CD8-positive, alpha-beta memory T cell (primary cell): ENCODE data around the gene NDUFA13. TPM values are rescaled to one million over a fixed set of nuclear protein-coding genes. Genes with fewer than 3 reads are reported as not detected.

ENCODE experiments used
- CTCF ChIA-PET: fragments of 350-600 bp; sonication (Branson Sonifier 250); formaldehyde crosslinking; loops from one replicate; lab custom pipeline; 2021; ENCODE audit warnings: antibody characterized with exemption; lab: Charles Lee
- POLR2A ChIA-PET: fragments of 350-600 bp; sonication (Branson Sonifier 250); formaldehyde crosslinking; loops from one replicate; lab custom pipeline; 2021; ENCODE audit warnings: antibody characterized with exemption; lab: Charles Lee
- DNase-seq, 5 donors: peaks; one replicate each; pipeline versions ENCODE4 v3.0.0 to v3.0.0-alpha.2; 2020 to 2022; ENCODE audit warnings: mixed read lengths in 1 of 5
- H3K27ac ChIP-seq: one replicate; pipeline ENCODE4 v1.7.0; 2013; ENCODE audit warnings: low read depth, mild to moderate bottlenecking, low read length, moderate library complexity
- H3K27me3 ChIP-seq: 2 replicates; pipeline ENCODE4 v1.7.0; 2013; ENCODE audit warnings: low read length, mild to moderate bottlenecking; ENCODE audit not compliant: insufficient read depth, poor library complexity, severe bottlenecking
- H3K36me3 ChIP-seq: 2 replicates; pipeline ENCODE4 v1.7.0; 2013; ENCODE audit warnings: mild to moderate bottlenecking, low read length, moderate library complexity; ENCODE audit not compliant: insufficient read depth
- H3K4me1 ChIP-seq: 2 replicates; pipeline ENCODE4 v1.7.0; 2013; ENCODE audit warnings: mild to moderate bottlenecking, low read length, moderate library complexity; ENCODE audit not compliant: insufficient read depth
- H3K4me3 ChIP-seq: 2 replicates; pipeline ENCODE4 v1.7.0; 2013; ENCODE audit warnings: mild to moderate bottlenecking, low read length
- H3K9me3 ChIP-seq: 2 replicates; pipeline ENCODE4 v1.7.0; 2013; ENCODE audit warnings: mild to moderate bottlenecking, low read length
- H3K27ac Mint-ChIP-seq, 8 donors: one replicate each; pipeline ENCODE4 v1.8.0; 2020 to 2021; ENCODE audit warnings: mixed read lengths in 8 of 8, mild to moderate bottlenecking in 6 of 8, inconsistent platforms in 3 of 8, moderate library complexity in 3 of 8
- H3K27me3 Mint-ChIP-seq, 2 donors: one replicate each; pipeline ENCODE4 v1.8.0; 2020 to 2021; ENCODE audit warnings: mixed read lengths in 2 of 2, mild to moderate bottlenecking in 1 of 2, moderate library complexity in 1 of 2
- H3K36me3 Mint-ChIP-seq, 3 donors: one replicate each; pipeline ENCODE4 v1.8.0; 2020 to 2021; ENCODE audit warnings: mixed read lengths in 3 of 3, inconsistent platforms in 1 of 3, mild to moderate bottlenecking in 1 of 3
- H3K4me1 Mint-ChIP-seq, 3 donors: one replicate each; pipeline ENCODE4 v1.8.0; 2020 to 2021; ENCODE audit warnings: mixed read lengths in 3 of 3, inconsistent platforms in 1 of 3, mild to moderate bottlenecking in 1 of 3
- H3K4me3 Mint-ChIP-seq, 7 donors: one replicate each; pipeline ENCODE4 v1.8.0; 2020 to 2021; ENCODE audit warnings: mixed read lengths in 7 of 7, mild to moderate bottlenecking in 6 of 7, moderate library complexity in 4 of 7, inconsistent platforms in 2 of 7
- H3K9me3 Mint-ChIP-seq, 5 donors: one replicate each; pipeline ENCODE4 v1.8.0; 2020 to 2022; ENCODE audit warnings: mixed read lengths in 5 of 5, mild to moderate bottlenecking in 3 of 5, moderate library complexity in 2 of 5, inconsistent platforms in 1 of 5
- polyA plus RNA-seq: library from polyadenylated mRNA; unstranded; fragments of 300-500 nt; fragmentation: Illumina TruSeq; gene quantifications from one replicate; pipeline ENCODE4 v1.2.3, GENCODE V29; 2021
- total RNA-seq, 2 experiments: library from RNA; stranded (reverse); gene quantifications; one replicate each; pipeline ENCODE4 v1.2.3, GENCODE V29; 2021

Gene NDUFA13
- total and polyA plus RNA-seq, 3 experiments from 2014 or later = 334 to 341 (median 337) TPM

DNA sequence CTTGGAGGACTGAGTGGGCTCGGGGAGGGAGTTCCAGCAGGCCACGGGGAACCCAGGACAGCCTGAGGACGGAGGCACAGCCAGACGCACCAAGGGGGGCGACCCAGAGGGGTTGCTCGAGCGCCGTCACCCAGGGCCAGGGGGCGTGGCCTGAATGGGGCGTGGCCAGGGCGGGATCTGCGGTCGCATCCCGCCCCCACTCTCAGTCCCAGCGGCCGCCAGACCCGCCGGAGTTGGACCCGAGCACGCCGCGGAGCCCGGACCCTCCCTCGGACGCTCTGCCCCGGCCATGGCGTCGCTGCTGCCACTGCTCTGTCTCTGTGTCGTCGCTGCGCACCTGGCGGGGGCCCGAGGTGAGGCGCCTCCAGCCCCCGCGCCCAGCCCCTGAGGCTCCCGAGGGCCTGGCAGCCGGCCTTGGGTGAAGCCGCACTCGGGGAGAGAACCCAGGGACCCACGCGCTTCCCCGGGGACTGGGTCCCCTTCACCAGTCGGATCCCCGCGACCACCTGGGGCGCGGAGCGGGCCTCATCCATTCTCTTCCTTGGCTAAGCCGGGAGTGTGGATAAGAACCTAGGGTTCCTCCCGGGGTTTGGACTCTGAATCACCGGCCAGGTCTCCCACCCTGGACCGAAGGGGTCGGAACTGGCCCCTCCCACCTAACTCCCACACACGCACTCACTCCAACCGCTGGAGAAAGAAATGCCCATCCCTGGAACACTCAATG is 22.2 kb downstream of the NDUFA13 start, which contains the start of gene CILP2:
CILP2 (plus strand) TSS at position 205 of the 724 bp plus-strand sequence; CDS start at position 290, 85 bp downstream.
- no peaks in the 10 kb centered on the region for H3K9me3 ChIP-seq
- peaks cover 3% of the 10 kb centered on the region for H3K27me3 ChIP-seq
- no peaks in the 10 kb centered on the region for H3K36me3 ChIP-seq
- no peak within 1 kb of the TSS for H3K27ac ChIP-seq
- Mint-ChIP-seq H3K9me3 (peaks cover 0 to 3% (median 0%) of the 10 kb centered on the region in 5 donors), H3K36me3 (no peaks in the 10 kb centered on the region), H3K27ac (peak within 1 kb of the TSS; percentile 47 to 87 (median 71)), H3K27me3 (peaks cover 3 to 4% of the 10 kb centered on the region in 2 donors), H3K4me1 (peaks cover 18 to 42% (median 23%) of the 10 kb centered on the region in 3 donors), H3K4me3 (peak within 1 kb of the TSS; percentile 70 to 88 (median 77))
- peak; percentile 23 to 65 (median 44) for DNase-seq
- no peak within 1 kb of the TSS for H3K4me3 ChIP-seq
- ChIA-PET CTCF (interaction anchor here (0.7 to 1.2 kb wide), 2 partner anchors 13 to 16 kb away, joined by 3 to 6 read pairs; no protein-coding TSS in a partner anchor), POLR2A (no interaction called here)
- H3K4me1 ChIP-seq = peaks cover 24% of the 10 kb centered on the region

DNA sequence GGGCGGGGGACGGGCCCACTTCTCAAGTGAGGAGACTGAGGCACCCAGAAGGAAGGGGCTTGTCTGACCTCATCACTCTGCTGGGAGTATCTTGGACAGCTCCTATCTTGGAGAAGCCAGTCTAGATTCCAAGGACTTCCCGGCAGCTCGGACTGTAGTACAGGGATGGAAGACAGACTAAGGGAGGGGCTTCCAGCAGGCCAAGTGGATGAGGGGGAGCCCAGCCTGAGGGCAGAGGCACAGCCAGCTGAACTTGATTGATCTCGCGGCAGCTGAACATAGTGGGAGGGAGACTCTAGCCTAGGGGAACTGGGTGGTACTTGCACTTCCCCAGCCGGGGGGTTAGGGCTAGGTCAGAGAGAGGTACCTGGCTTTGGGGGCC is 22.8 kb downstream of the NDUFA13 start:
- Histone ChIP-seq H3K9me3 (no peaks in the 10 kb centered on the region), H3K27ac (no peak overlapping the region), H3K27me3 (peaks cover 3% of the 10 kb centered on the region), H3K4me1 (peaks cover 24% of the 10 kb centered on the region), H3K36me3 (no peaks in the 10 kb centered on the region), H3K4me3 (no peak overlapping the region)
- ChIA-PET CTCF (interaction anchor here (0.7 to 1.2 kb wide), 2 partner anchors 13 to 15 kb away, joined by 3 to 6 read pairs; no protein-coding TSS in a partner anchor), POLR2A (no interaction called here)
- H3K27me3 Mint-ChIP-seq = peaks cover 3 to 4% of the 10 kb centered on the region in 2 donors
- H3K36me3 Mint-ChIP-seq = no peaks in the 10 kb centered on the region
- peaks cover 18 to 42% (median 23%) of the 10 kb centered on the region in 3 donors for H3K4me1 Mint-ChIP-seq
- peak overlapping the region in 5 of 8 donors; percentile 15 to 79 (median 47) for H3K27ac Mint-ChIP-seq
- peaks cover 0 to 3% (median 0%) of the 10 kb centered on the region in 5 donors for H3K9me3 Mint-ChIP-seq
- peak overlapping the region; percentile 33 to 78 (median 55) for H3K4me3 Mint-ChIP-seq
- DNase-seq = no peak

GRCh38 chr19:19539698-19540063 is 23.7 kb downstream of the NDUFA13 start:
- Histone ChIP-seq H3K27ac (no peak overlapping the region), H3K4me1 (peaks cover 24% of the 10 kb centered on the region), H3K27me3 (peaks cover 3% of the 10 kb centered on the region), H3K9me3 (no peaks in the 10 kb centered on the region), H3K4me3 (no peak overlapping the region), H3K36me3 (no peaks in the 10 kb centered on the region)
- Mint-ChIP-seq H3K27ac (no peak overlapping the region), H3K36me3 (no peaks in the 10 kb centered on the region), H3K4me1 (peaks cover 18 to 42% (median 23%) of the 10 kb centered on the region in 3 donors), H3K27me3 (peaks cover 3 to 4% of the 10 kb centered on the region in 2 donors), H3K9me3 (peaks cover 0 to 3% (median 0%) of the 10 kb centered on the region in 5 donors), H3K4me3 (peak overlapping the region in 4 of 7 donors; percentile 28 to 70 (median 62))
- POLR2A ChIA-PET = no interaction called here
- no peak for DNase-seq
- CTCF ChIA-PET = interaction anchor here (1.0 to 1.2 kb wide), 2 partner anchors 14 to 104 kb away, joined by 3 to 6 read pairs; no protein-coding TSS in a partner anchor

- Mint-ChIP-seq H3K4me1 (peaks cover 18 to 42% (median 23%) of the 10 kb centered on the region in 3 donors), H3K27me3 (peaks cover 3 to 4% of the 10 kb centered on the region in 2 donors), H3K36me3 (no peaks in the 10 kb centered on the region), H3K4me3 (peak overlapping the region; percentile 50 to 90 (median 77)), H3K27ac (peak overlapping the region in 2 of 8 donors; percentile 54 to 86), H3K9me3 (peaks cover 0 to 3% (median 0%) of the 10 kb centered on the region in 5 donors)
- Histone ChIP-seq H3K36me3 (no peaks in the 10 kb centered on the region), H3K4me1 (peaks cover 24% of the 10 kb centered on the region), H3K4me3 (peak overlapping the region; percentile 50), H3K27ac (no peak overlapping the region), H3K9me3 (no peaks in the 10 kb centered on the region), H3K27me3 (peaks cover 3% of the 10 kb centered on the region)
- ChIA-PET POLR2A (no interaction called here), CTCF (interaction anchor here (1.0 to 1.3 kb wide), 2 partner anchors 8 to 104 kb away, joined by 3 to 4 read pairs; no protein-coding TSS in a partner anchor)
- peak; percentile 36 to 74 (median 51) for DNase-seq
Measured at GRCh38 chr19:19540064-19540714, 24.2 kb downstream of the NDUFA13 start.

GRCh38 chr19:19540715-19541515 is 24.9 kb downstream of the NDUFA13 start:
- peak overlapping the region in 3 of 8 donors; percentile 37 to 86 (median 54) for H3K27ac Mint-ChIP-seq
- peaks cover 3% of the 10 kb centered on the region for H3K27me3 ChIP-seq

GRCh38 chr19:19541616-19542015 is 25.6 kb downstream of the NDUFA13 start:
- Histone ChIP-seq H3K27ac (no peak overlapping the region), H3K4me3 (no peak overlapping the region), H3K36me3 (no peaks in the 10 kb centered on the region), H3K9me3 (no peaks in the 10 kb centered on the region), H3K27me3 (peaks cover 3% of the 10 kb centered on the region), H3K4me1 (peaks cover 24% of the 10 kb centered on the region)
- Mint-ChIP-seq H3K4me1 (peaks cover 18 to 42% (median 23%) of the 10 kb centered on the region in 3 donors), H3K36me3 (no peaks in the 10 kb centered on the region), H3K4me3 (peak overlapping the region in 5 of 7 donors; percentile 73 to 90 (median 77)), H3K27ac (no peak overlapping the region), H3K9me3 (peaks cover 0 to 3% (median 0%) of the 10 kb centered on the region in 5 donors), H3K27me3 (peaks cover 3 to 4% of the 10 kb centered on the region in 2 donors)
- ChIA-PET CTCF (interaction anchor here (1.0 to 1.3 kb wide), 2 partner anchors 9 to 21 kb away, joined by 3 to 4 read pairs; no protein-coding TSS in a partner anchor), POLR2A (interaction anchor here (0.6 kb wide), 1 partner anchor 122 kb away, joined by 3 read pairs; the partner anchor contains the start of gene ATP13A1)
- no peak for DNase-seq

More at GRCh38 chr19:19540715-19541515, 24.9 kb downstream of the NDUFA13 start:
- Histone ChIP-seq H3K27ac (no peak overlapping the region), H3K9me3 (no peaks in the 10 kb centered on the region), H3K36me3 (no peaks in the 10 kb centered on the region), H3K4me1 (peaks cover 24% of the 10 kb centered on the region), H3K4me3 (peak overlapping the region; percentile 50)
- H3K4me3 Mint-ChIP-seq = peak overlapping the region; percentile 57 to 90 (median 77)
- H3K4me1 Mint-ChIP-seq = peaks cover 18 to 42% (median 23%) of the 10 kb centered on the region in 3 donors
- peak; percentile 58 to 77 (median 62) for DNase-seq
- CTCF ChIA-PET = interaction anchor here (1.0 to 1.3 kb wide), 3 partner anchors 9 to 103 kb away, joined by 3 to 4 read pairs (median 3); no protein-coding TSS in a partner anchor
- POLR2A ChIA-PET = interaction anchor here (0.6 kb wide), 1 partner anchor 123 kb away, joined by 3 read pairs; the partner anchor contains the start of gene ATP13A1
- peaks cover 3 to 4% of the 10 kb centered on the region in 2 donors for H3K27me3 Mint-ChIP-seq
- no peaks in the 10 kb centered on the region for H3K36me3 Mint-ChIP-seq
- peaks cover 0 to 3% (median 0%) of the 10 kb centered on the region in 5 donors for H3K9me3 Mint-ChIP-seq

GRCh38 chr19:19542507-19542906 is 26.5 kb downstream of the NDUFA13 start:
- Mint-ChIP-seq H3K4me1 (peaks cover 18 to 37% (median 22%) of the 10 kb centered on the region in 3 donors), H3K27ac (no peak overlapping the region)

More at GRCh38 chr19:19542507-19542906, 26.5 kb downstream of the NDUFA13 start:
- ChIA-PET POLR2A (no interaction called here), CTCF (interaction anchor here (3.4 kb wide), 1 partner anchor 12 kb away, joined by 13 read pairs; no protein-coding TSS in a partner anchor)
- Mint-ChIP-seq H3K36me3 (no peaks in the 10 kb centered on the region), H3K4me3 (peak overlapping the region in 2 of 7 donors; percentile 6 to 41), H3K27me3 (peaks cover 3 to 4% of the 10 kb centered on the region in 2 donors), H3K9me3 (peaks cover 0 to 3% (median 0%) of the 10 kb centered on the region in 5 donors)
- Histone ChIP-seq H3K9me3 (no peaks in the 10 kb centered on the region), H3K27ac (no peak overlapping the region), H3K36me3 (no peaks in the 10 kb centered on the region), H3K4me1 (peaks cover 24% of the 10 kb centered on the region), H3K4me3 (no peak overlapping the region), H3K27me3 (peaks cover 3% of the 10 kb centered on the region)
- no peak for DNase-seq
